ENCODE results near the gene ARHGEF33.

- TF ChIP-seq, protein P1, sequence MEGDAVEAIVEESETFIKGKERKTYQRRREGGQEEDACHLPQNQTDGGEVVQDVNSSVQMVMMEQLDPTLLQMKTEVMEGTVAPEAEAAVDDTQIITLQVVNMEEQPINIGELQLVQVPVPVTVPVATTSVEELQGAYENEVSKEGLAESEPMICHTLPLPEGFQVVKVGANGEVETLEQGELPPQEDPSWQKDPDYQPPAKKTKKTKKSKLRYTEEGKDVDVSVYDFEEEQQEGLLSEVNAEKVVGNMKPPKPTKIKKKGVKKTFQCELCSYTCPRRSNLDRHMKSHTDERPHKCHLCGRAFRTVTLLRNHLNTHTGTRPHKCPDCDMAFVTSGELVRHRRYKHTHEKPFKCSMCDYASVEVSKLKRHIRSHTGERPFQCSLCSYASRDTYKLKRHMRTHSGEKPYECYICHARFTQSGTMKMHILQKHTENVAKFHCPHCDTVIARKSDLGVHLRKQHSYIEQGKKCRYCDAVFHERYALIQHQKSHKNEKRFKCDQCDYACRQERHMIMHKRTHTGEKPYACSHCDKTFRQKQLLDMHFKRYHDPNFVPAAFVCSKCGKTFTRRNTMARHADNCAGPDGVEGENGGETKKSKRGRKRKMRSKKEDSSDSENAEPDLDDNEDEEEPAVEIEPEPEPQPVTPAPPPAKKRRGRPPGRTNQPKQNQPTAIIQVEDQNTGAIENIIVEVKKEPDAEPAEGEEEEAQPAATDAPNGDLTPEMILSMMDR (IDR thresholded peaks at IDR 0.05 in 8 of 11, conservative IDR thresholded peaks at IDR 0.05 in 3 of 11) = no peak
- TF ChIP-seq POLR2A (IDR thresholded peaks at IDR 0.05) (no peak), POLR2AphosphoS5 (IDR thresholded peaks at IDR 0.05) (no peak)
These were observed 55.7 kb downstream of the ARHGEF33 start for GRCh38 chr2:38945372-38945771.

All from spleen (tissue), 7 donors.